Gastroesophageal sphincter (tissue), 3 donors: ENCODE data around the gene GPR139.

ENCODE experiments used
- CTCF ChIP-seq, 4 experiments: fragments of 200-600 bp in 2 of 4; fragments of 450-650 bp in 2 of 4; sonication (generic) in 1 of 4; IDR thresholded peaks; one replicate each; pipeline ENCODE4 v1.5.1; 2017 to 2019; ENCODE audit warnings: antibody characterized with exemption in 4 of 4, mild to moderate bottlenecking in 2 of 4, moderate library complexity in 2 of 4
- EP300 ChIP-seq: sonication (generic); formaldehyde crosslinking; IDR thresholded peaks from one replicate; pipeline ENCODE4 v1.6.1; 2017; ENCODE audit warnings: antibody characterized with exemption, mild to moderate bottlenecking
- POLR2A ChIP-seq, 2 donors: fragments of 450-650 bp; IDR thresholded peaks; one replicate each; pipeline ENCODE4 v1.6.1; 2017; ENCODE audit warnings: antibody characterized with exemption in 2 of 2, mild to moderate bottlenecking in 2 of 2, moderate library complexity in 1 of 2

DNA sequence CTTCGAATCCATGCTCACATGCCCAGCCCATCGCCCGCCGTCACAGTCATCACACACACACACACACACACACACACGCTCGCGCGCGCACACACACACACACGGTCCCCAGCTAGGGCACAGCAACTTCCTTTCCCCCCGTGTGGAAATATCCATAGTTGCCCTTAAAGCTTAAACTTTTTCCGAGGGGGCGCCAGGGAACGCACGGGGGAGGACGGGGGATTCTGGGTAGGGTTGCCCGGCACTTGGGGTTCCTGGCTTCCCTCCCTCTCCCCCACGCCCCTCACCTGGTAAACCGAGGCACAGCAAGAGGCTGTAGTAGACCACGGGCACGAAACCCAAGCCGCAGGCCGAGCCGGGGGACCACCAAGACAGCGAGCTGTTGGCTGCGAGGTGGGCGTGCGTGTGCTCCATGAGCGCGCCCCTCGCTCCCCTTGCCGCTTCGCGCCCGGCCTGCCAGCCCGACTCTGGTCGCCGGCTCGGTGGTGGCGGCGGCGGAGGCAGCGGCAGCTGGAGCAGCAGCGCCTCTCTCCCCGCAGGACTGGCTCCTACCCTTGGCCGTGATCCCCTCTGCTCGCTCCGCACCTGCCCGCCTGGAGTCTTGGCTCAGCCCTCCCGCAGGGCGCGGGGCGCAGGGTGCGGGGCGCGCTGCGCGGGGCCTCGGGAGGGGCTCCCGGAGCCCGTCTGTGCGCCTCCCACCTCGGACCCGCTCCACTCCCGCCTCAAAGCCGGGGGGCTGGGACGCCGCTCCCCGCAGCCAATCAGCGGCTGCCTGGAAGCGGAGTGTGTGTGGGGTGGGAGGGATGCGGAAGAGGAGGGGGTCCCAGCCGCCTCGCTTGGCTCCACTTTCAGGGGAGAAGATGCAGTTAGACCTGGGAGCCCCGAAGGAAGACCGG is at the start of gene GPR139:
- TF ChIP-seq EP300 (no peak), CTCF (IDR thresholded peaks at IDR 0.05) (no peak), POLR2A (IDR thresholded peaks at IDR 0.05) (no peak)
